ENCODE results near the gene FOCAD. TPM values are rescaled to one million over a fixed set of nuclear protein-coding genes. Genes with fewer than 3 reads are reported as not detected.

The FOCAD gene
- total and polyA plus RNA-seq, 7 donors, result 7.4 to 51.5 (median 25.5) TPM

- H3K4me3 ChIP-seq, result no peak overlapping the region
- no peak for DNase-seq
- H3K27me3 ChIP-seq, result no peaks in the 10 kb centered on the region
- 94 to 95% methylated on average over 2 of the region's 2 CpGs for WGBS, 2 donors
- no peak overlapping the region for H3K27ac ChIP-seq
- peaks cover 0 to 10% (median 0%) of the 10 kb centered on the region in 4 donors for H3K4me1 ChIP-seq
- intact Hi-C loops (cut with DNase I), result no loop called here
- no peaks in the 10 kb centered on the region for H3K9me3 ChIP-seq
- H3K36me3 ChIP-seq, result no peaks in the 10 kb centered on the region
- TF ChIP-seq EP300 (IDR thresholded peaks at IDR 0.05), result no peak
Observed at GRCh38 chr9:20805766-20806165, 121.7 kb downstream of the FOCAD start.

DNA sequence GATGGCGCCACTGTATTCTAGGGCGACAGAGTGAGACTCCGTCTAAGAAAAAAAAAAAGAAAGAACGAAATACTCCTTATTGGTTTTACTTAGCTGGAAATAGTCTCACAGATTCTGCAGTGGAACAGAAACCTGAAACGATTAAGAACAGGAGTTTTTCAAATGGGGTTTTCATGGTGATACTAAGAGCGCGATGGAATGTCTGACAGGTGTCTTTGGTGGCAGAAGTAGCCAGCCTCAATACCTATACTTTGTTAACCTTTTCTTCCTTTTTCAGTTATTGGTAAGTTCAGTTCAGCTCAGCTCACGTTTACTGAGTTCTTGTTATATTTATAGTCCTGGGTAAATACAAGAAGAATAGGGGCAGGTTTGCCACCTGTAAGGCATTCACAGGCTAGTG, 123.9 kb downstream of the FOCAD start:
- no peaks in the 10 kb centered on the region for H3K36me3 ChIP-seq
- TF ChIP-seq EP300 (IDR thresholded peaks at IDR 0.05) (no peak), POLR2A (IDR thresholded peaks at IDR 0.05) (no peak), POLR2AphosphoS5 (IDR thresholded peaks at IDR 0.05) (no peak)
- TF ChIP-seq, protein P1, sequence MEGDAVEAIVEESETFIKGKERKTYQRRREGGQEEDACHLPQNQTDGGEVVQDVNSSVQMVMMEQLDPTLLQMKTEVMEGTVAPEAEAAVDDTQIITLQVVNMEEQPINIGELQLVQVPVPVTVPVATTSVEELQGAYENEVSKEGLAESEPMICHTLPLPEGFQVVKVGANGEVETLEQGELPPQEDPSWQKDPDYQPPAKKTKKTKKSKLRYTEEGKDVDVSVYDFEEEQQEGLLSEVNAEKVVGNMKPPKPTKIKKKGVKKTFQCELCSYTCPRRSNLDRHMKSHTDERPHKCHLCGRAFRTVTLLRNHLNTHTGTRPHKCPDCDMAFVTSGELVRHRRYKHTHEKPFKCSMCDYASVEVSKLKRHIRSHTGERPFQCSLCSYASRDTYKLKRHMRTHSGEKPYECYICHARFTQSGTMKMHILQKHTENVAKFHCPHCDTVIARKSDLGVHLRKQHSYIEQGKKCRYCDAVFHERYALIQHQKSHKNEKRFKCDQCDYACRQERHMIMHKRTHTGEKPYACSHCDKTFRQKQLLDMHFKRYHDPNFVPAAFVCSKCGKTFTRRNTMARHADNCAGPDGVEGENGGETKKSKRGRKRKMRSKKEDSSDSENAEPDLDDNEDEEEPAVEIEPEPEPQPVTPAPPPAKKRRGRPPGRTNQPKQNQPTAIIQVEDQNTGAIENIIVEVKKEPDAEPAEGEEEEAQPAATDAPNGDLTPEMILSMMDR (IDR thresholded peaks at IDR 0.05), result no peak
- intact Hi-C loops (cut with DNase I), result no loop called here
- H3K27ac ChIP-seq, result no peak overlapping the region
- DNase-seq, result no peak
- no peaks in the 10 kb centered on the region for H3K27me3 ChIP-seq
- no peaks in the 10 kb centered on the region for H3K9me3 ChIP-seq
- H3K4me3 ChIP-seq, result no peak overlapping the region
- peaks cover 0 to 10% (median 2%) of the 10 kb centered on the region in 4 donors for H3K4me1 ChIP-seq
- 77% methylated on average over 8 of the region's 8 CpGs for WGBS, 2 donors

DNA sequence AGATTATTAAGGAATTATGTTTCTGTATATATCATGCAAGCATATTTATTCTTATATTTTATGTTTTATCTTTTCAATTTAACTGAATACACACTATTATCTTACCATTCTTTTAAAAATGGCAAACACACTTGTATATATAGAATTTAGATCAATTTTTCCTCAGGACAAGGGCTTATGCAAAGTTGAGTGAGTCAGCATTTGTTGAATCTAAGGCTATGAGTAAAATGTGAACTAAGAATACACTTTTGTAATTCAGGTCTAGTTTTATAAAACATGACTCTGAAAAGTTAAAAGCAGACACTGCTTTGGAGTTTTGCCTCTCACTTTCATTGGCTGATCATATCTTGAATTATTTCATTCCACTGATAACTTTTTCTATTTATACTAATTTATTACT, 127.8 kb downstream of the FOCAD start:
- no peaks in the 10 kb centered on the region for H3K36me3 ChIP-seq
- TF ChIP-seq, protein P1 (IDR thresholded peaks at IDR 0.05), result no peak
- TF ChIP-seq POLR2A (IDR thresholded peaks at IDR 0.05) (no peak), POLR2AphosphoS5 (IDR thresholded peaks at IDR 0.05) (no peak), EP300 (IDR thresholded peaks at IDR 0.05) (no peak)
- DNase-seq, result no peak
- no peaks in the 10 kb centered on the region for H3K27me3 ChIP-seq
- no peaks in the 10 kb centered on the region for H3K9me3 ChIP-seq
- intact Hi-C loops (cut with DNase I), result no loop called here
- no peak overlapping the region for H3K4me3 ChIP-seq
- no peak overlapping the region for H3K27ac ChIP-seq
- H3K4me1 ChIP-seq, result peaks cover 0 to 21% (median 2%) of the 10 kb centered on the region in 4 donors

DNA sequence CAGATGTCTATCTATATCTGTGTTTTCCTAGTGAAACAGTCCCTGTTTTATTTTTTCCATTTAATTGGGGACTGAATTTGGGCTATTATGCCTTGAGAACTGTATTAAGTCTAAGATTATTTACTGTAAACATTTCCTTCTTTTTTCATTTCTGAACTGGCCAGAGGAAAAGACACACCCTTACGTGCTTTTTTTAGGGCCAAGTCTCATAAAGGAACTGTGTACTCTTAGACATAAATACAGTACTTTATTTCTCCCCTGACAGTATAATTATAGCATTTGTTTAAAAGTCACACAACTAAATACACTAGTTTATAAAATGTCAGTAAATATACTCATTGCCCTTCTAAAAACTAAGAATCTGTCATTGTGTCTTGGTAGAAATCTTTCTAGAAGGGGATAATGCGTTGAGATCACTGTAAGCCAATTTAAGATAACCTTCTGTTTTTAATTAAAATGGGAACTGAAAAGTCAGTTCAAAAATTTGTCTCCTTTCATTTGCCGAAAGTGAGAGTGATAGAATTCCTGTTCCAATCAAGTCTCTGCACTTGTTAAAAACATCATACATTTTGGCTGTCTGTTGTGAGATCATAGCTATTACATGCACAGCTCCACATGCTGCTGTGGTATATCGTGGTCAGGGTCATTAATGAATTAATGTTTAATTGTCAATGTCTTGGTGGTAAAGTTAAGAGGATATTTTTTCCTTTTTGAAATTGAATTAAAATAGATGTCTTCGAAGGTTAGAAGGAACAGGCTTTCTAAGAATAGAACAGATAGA, 132.1 kb downstream of the FOCAD start:
- Histone ChIP-seq H3K4me3 (no peak overlapping the region), H3K4me1 (peaks cover 0 to 12% (median 2%) of the 10 kb centered on the region in 4 donors), H3K36me3 (no peaks in the 10 kb centered on the region), H3K27ac (no peak overlapping the region), H3K27me3 (no peaks in the 10 kb centered on the region), H3K9me3 (no peaks in the 10 kb centered on the region)
- intact Hi-C loops (cut with DNase I), result no loop called here
- DNase-seq, result no peak
- 54 to 57% methylated on average over 5 of the region's 5 CpGs for WGBS, 2 donors
- TF ChIP-seq POLR2AphosphoS5 (IDR thresholded peaks at IDR 0.05) (no peak), EP300 (IDR thresholded peaks at IDR 0.05) (no peak), POLR2A (IDR thresholded peaks at IDR 0.05) (no peak)
- TF ChIP-seq, protein P1 (IDR thresholded peaks at IDR 0.05), result no peak

- Histone ChIP-seq H3K9me3 (no peaks in the 10 kb centered on the region), H3K4me1 (no peaks in the 10 kb centered on the region), H3K4me3 (no peak overlapping the region), H3K27me3 (no peaks in the 10 kb centered on the region), H3K27ac (no peak overlapping the region), H3K36me3 (no peaks in the 10 kb centered on the region)
- intact Hi-C loops (cut with DNase I), result no loop called here
- no peak for TF ChIP-seq EP300 (IDR thresholded peaks at IDR 0.05)
- TF ChIP-seq, protein P1 (IDR thresholded peaks at IDR 0.05), result no peak
- no peak for TF ChIP-seq POLR2A (IDR thresholded peaks at IDR 0.05)
- TF ChIP-seq POLR2AphosphoS5 (IDR thresholded peaks at IDR 0.05), result no peak
- no peak for DNase-seq
Observed at GRCh38 chr9:20823051-20823450, 139.0 kb downstream of the FOCAD start.
